ENCODE data around the gene COL10A1.

Gene COL10A1

GRCh38 chr6:116078522-116078921, 47.4 kb downstream of the COL10A1 start:
- Histone ChIP-seq H3K9me3 (ENCODE audit: control insufficient read depth, low read depth, low read length) (no peaks in the 10 kb centered on the region), H3K36me3 (ENCODE audit: control insufficient read depth, low read depth, low read length) (no peaks in the 10 kb centered on the region), H3K27ac (ENCODE audit: low read length) (no peak overlapping the region), H3K27me3 (ENCODE audit: control insufficient read depth, insufficient read depth, low read length) (no peaks in the 10 kb centered on the region), H3K9ac (ENCODE audit: low read length) (no peak overlapping the region), H3K4me1 (ENCODE audit: control insufficient read depth, low read depth, low read length) (no peaks in the 10 kb centered on the region), H3K4me3 (ENCODE audit: low read length) (no peak overlapping the region)

DNA sequence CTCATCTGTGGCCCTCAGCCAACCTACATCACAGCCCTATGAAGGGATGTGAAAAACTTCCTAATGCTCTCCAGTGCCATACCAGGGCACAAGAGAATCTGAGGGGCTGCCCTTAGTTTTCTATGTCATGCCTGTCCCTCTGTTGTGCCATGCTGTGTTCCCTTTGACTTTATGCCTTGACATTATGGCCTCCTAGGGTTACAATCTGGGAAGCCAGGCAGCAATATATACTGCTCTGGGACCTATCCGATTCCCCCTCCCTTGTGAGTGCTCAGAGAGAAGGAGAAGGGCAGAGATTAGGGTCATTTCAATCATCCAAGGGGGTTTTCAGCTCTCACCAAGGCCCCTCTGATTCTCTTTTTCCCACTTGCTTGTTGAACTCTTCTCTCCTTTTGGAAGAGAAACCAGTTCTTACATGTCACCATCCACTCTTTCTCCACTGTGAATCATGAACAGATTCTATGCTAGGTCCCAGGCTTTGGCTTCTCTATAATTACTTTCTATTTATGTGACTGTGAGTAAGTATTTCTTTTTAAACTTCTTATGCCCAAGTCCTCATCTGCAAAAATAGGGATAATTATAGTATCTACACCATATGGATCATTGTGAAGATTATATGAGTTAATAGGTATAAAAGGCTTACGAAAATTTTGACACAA, 51.1 kb downstream of the COL10A1 start:
- H3K4me1 ChIP-seq (ENCODE audit: control insufficient read depth, low read depth, low read length), result no peaks in the 10 kb centered on the region
- H3K36me3 ChIP-seq (ENCODE audit: control insufficient read depth, low read depth, low read length), result no peaks in the 10 kb centered on the region
- H3K27me3 ChIP-seq (ENCODE audit: control insufficient read depth, insufficient read depth, low read length), result no peaks in the 10 kb centered on the region
- H3K4me3 ChIP-seq (ENCODE audit: low read length), result no peak overlapping the region
- no peak overlapping the region for H3K9ac ChIP-seq (ENCODE audit: low read length)
- H3K27ac ChIP-seq (ENCODE audit: low read length), result no peak overlapping the region
- no peaks in the 10 kb centered on the region for H3K9me3 ChIP-seq (ENCODE audit: control insufficient read depth, low read depth, low read length)

DNA sequence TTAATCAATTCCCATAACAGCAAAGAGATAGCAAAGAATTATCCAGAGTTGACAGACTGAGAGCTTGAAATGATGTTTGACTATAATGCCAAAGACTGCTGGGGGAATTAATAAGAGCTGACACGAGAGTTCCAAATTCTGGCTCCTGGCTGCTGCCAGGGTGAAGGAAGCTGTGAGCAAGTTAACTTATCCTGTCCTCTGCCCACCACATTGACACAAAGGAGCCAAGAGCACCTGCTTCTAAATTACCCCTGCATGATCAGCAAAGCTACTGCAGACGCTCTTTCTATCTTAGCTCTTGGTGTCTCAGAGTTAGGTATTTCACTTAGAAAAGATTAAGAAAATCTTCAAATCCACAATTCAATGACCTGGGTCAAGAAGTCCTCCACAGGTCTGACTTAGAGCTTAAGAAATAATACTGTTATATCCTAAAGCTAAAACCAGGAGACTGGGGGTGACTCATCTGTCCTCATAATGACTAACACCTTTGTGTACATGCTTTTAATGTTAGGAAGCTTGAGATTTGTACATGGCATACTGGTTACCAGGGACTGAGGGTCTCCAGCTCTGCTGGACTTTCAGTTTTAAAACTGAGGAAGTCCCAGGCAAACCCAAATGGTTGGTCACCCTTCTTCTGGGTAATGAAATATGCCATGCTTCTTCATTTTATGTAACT, 52.0 kb downstream of the COL10A1 start:
- no peaks in the 10 kb centered on the region for H3K27me3 ChIP-seq (ENCODE audit: control insufficient read depth, insufficient read depth, low read length)
- no peaks in the 10 kb centered on the region for H3K9me3 ChIP-seq (ENCODE audit: control insufficient read depth, low read depth, low read length)
- H3K27ac ChIP-seq (ENCODE audit: low read length), result no peak overlapping the region
- H3K36me3 ChIP-seq (ENCODE audit: control insufficient read depth, low read depth, low read length), result no peaks in the 10 kb centered on the region
- no peak overlapping the region for H3K4me3 ChIP-seq (ENCODE audit: low read length)
- no peak overlapping the region for H3K9ac ChIP-seq (ENCODE audit: low read length)
- no peaks in the 10 kb centered on the region for H3K4me1 ChIP-seq (ENCODE audit: control insufficient read depth, low read depth, low read length)

GRCh38 chr6:116072368-116072767, 53.6 kb downstream of the COL10A1 start:
- Histone ChIP-seq H3K9ac (ENCODE audit: low read length) (no peak overlapping the region), H3K4me1 (ENCODE audit: control insufficient read depth, low read depth, low read length) (no peaks in the 10 kb centered on the region), H3K27me3 (ENCODE audit: control insufficient read depth, insufficient read depth, low read length) (no peaks in the 10 kb centered on the region), H3K4me3 (ENCODE audit: low read length) (no peak overlapping the region), H3K27ac (ENCODE audit: low read length) (no peak overlapping the region), H3K36me3 (ENCODE audit: control insufficient read depth, low read depth, low read length) (no peaks in the 10 kb centered on the region), H3K9me3 (ENCODE audit: control insufficient read depth, low read depth, low read length) (no peaks in the 10 kb centered on the region)

- Histone ChIP-seq H3K27me3 (ENCODE audit: control insufficient read depth, insufficient read depth, low read length) (no peaks in the 10 kb centered on the region), H3K4me1 (ENCODE audit: control insufficient read depth, low read depth, low read length) (no peaks in the 10 kb centered on the region), H3K27ac (ENCODE audit: low read length) (no peak overlapping the region), H3K9me3 (ENCODE audit: control insufficient read depth, low read depth, low read length) (no peaks in the 10 kb centered on the region), H3K36me3 (ENCODE audit: control insufficient read depth, low read depth, low read length) (no peaks in the 10 kb centered on the region), H3K4me3 (ENCODE audit: low read length) (no peak overlapping the region), H3K9ac (ENCODE audit: low read length) (no peak overlapping the region)
Observed at GRCh38 chr6:116070616-116071389, 55.1 kb downstream of the COL10A1 start.

- no peaks in the 10 kb centered on the region for H3K27me3 ChIP-seq (ENCODE audit: control insufficient read depth, insufficient read depth, low read length)
- no peaks in the 10 kb centered on the region for H3K9me3 ChIP-seq (ENCODE audit: control insufficient read depth, low read depth, low read length)
- H3K9ac ChIP-seq (ENCODE audit: low read length), result no peak overlapping the region
- no peaks in the 10 kb centered on the region for H3K36me3 ChIP-seq (ENCODE audit: control insufficient read depth, low read depth, low read length)
- no peak overlapping the region for H3K27ac ChIP-seq (ENCODE audit: low read length)
- H3K4me1 ChIP-seq (ENCODE audit: control insufficient read depth, low read depth, low read length), result no peaks in the 10 kb centered on the region
- H3K4me3 ChIP-seq (ENCODE audit: low read length), result no peak overlapping the region
Observed at GRCh38 chr6:116070101-116070500, 55.8 kb downstream of the COL10A1 start.

Data from iPS-18a (cell line).